K562 (cell line): Measurements from ENCODE around the gene SRGAP3. TPM values are rescaled to one million over a fixed set of nuclear protein-coding genes. Genes with fewer than 3 reads are reported as not detected.
A peak's percentile ranks its signal among the peaks of the same experiment; 100 is the strongest.

Experiments used
- ATAC-seq: fragments of 200-7000 bp; cut with Tn5 transposase; 3 replicates; pipeline ENCODE4 v1.9.1; 2020; ENCODE audit warnings: moderate library complexity
- BruUV-seq: library from RNA; stranded (reverse); fragments of 400-500 nt; replicated peaks from 2 replicates; lab custom pipeline; 2021; lab: Mats Ljungman, UMichigan
- CTCF ChIA-PET: fragments of 300-600 bp; formaldehyde crosslinking; extraction: SDS; loops from one replicate; lab custom pipeline; 2021; ENCODE audit warnings: low intra/inter-chr PET ratio; lab: Yijun Ruan, JAX
- POLR2A ChIA-PET: fragments of 300-600, 350-650 bp; sonication (Branson Sonifier 250); formaldehyde crosslinking; extraction: SDS; loops from one replicate; lab custom pipeline; 2021; ENCODE audit warnings: antibody characterized with exemption, inconsistent platforms; lab: Yijun Ruan, JAX
- DNase-seq, 4 experiments: peaks; one replicate each; pipeline versions ENCODE4 v3.0.0 to v3.0.0-alpha.2; 2011 to 2018; ENCODE audit warnings: low spot score in 3 of 4, mixed read lengths in 3 of 4; ENCODE audit errors: extremely low read depth in 1 of 4
- FAIRE-seq: peaks from 2 replicates; lab custom pipeline; 2011; peaks lifted over from hg19 to GRCh38; lab: Jason Lieb, UNC
- H2AFZ ChIP-seq: 2 replicates; pipeline ENCODE4 v1.6.0; 2011; ENCODE audit warnings: low read depth, low read length, control low read depth, inconsistent platforms
- H3K27ac ChIP-seq: fragments of 200-600 bp; 3 replicates; pipeline ENCODE4 v1.8.0; 2011; ENCODE audit warnings: low read depth, mild to moderate bottlenecking, control low read depth, inconsistent platforms, low read length, moderate library complexity, mixed read lengths; ENCODE audit errors: extremely low read depth
- H3K27me3 ChIP-seq, 2 experiments: fragments of 300-600 bp in 1 of 2; 2 replicates in 1 of 2; 3 replicates in 1 of 2; pipeline versions ENCODE4 v1.6.0 to v1.8.0; 2011; ENCODE audit warnings: inconsistent platforms in 2 of 2, low read length in 2 of 2, mild to moderate bottlenecking in 1 of 2, mixed read lengths in 1 of 2, moderate library complexity in 1 of 2; ENCODE audit not compliant: control insufficient read depth in 2 of 2, insufficient read depth in 2 of 2
- H3K36me3 ChIP-seq: fragments of 300-600 bp; 3 replicates; pipeline ENCODE4 v1.8.0; 2011; ENCODE audit warnings: mild to moderate bottlenecking, low read length, inconsistent platforms; ENCODE audit not compliant: control insufficient read depth, insufficient read depth
- H3K4me1 ChIP-seq, 2 experiments: fragments of 200-600 bp in 1 of 2; replicated peaks in 1 of 2; 2 replicates in 1 of 2; 3 replicates in 1 of 2; pipeline versions ENCODE4 v1.5.1 to v1.8.0; 2011; ENCODE audit warnings: inconsistent platforms in 2 of 2, low read length in 2 of 2, mild to moderate bottlenecking in 1 of 2, mixed read lengths in 1 of 2, moderate library complexity in 1 of 2; ENCODE audit not compliant: control insufficient read depth in 2 of 2, insufficient read depth in 2 of 2
- H3K4me2 ChIP-seq: 2 replicates; pipeline ENCODE4 v1.6.1; 2011; ENCODE audit warnings: low read length, control low read depth, inconsistent platforms, mixed read lengths; ENCODE audit not compliant: insufficient read depth
- H3K4me3 ChIP-seq: fragments of 200-600 bp; sonication (generic), shearing (Covaris generic); 2 replicates; pipeline ENCODE4 v1.5.1; 2016; ENCODE audit warnings: control low read depth, inconsistent platforms
- H3K79me2 ChIP-seq: fragments of 200-600 bp; 3 replicates; pipeline ENCODE4 v1.8.0; 2011; ENCODE audit warnings: low read length, inconsistent platforms; ENCODE audit not compliant: control insufficient read depth, insufficient read depth
- H3K9ac ChIP-seq, 2 experiments: 2 replicates each; pipeline versions ENCODE4 v1.6.0 to v1.6.1; 2011; ENCODE audit warnings: low read depth in 2 of 2, low read length in 2 of 2, control low read depth in 1 of 2, inconsistent platforms in 1 of 2, mild to moderate bottlenecking in 1 of 2, mixed read lengths in 1 of 2; ENCODE audit not compliant: insufficient read depth in 1 of 2
- H3K9me1 ChIP-seq: one replicate; pipeline ENCODE4 v1.6.0; 2011; ENCODE audit warnings: inconsistent platforms, mild to moderate bottlenecking, low read length, moderate library complexity; ENCODE audit not compliant: control insufficient read depth, insufficient read depth
- H3K9me3 ChIP-seq: replicated peaks from 2 replicates; pipeline ENCODE4 v1.5.1; 2011; ENCODE audit warnings: low read depth, low read length, inconsistent platforms; ENCODE audit not compliant: control insufficient read depth, insufficient read depth
- H4K20me1 ChIP-seq: replicated peaks from 2 replicates; pipeline ENCODE4 v1.6.1; 2011; ENCODE audit warnings: low read length, inconsistent platforms, mixed read lengths; ENCODE audit not compliant: control insufficient read depth, insufficient read depth
- BCOR ChIP-seq: fragments of 450-650 bp; IDR thresholded peaks from 2 replicates; pipeline ENCODE4 v1.6.1; 2016
- CREB1 ChIP-seq, 2 experiments: sonication (generic) in 1 of 2; formaldehyde crosslinking in 1 of 2; IDR thresholded peaks; 2 replicates each; pipeline versions ENCODE4 v1.6.1 to v1.8.0; 2012 to 2022; ENCODE audit warnings: inconsistent platforms in 1 of 2, mild to moderate bottlenecking in 1 of 2, missing genetic modification reagents in 1 of 2, moderate library complexity in 1 of 2
- EWSR1 ChIP-seq: fragments of 450-650 bp; IDR thresholded peaks from 2 replicates; pipeline ENCODE4 v1.6.1; 2018; ENCODE audit warnings: borderline replicate concordance, mild to moderate bottlenecking, low read depth, moderate library complexity; ENCODE audit not compliant: partially characterized antibody
- NONO ChIP-seq, 2 experiments: fragments of 200-400 bp in 1 of 2; fragments of 450-650 bp in 1 of 2; formaldehyde crosslinking in 1 of 2; IDR thresholded peaks; 2 replicates each; pipeline ENCODE4 v1.6.1; 2017; ENCODE audit warnings: low read depth in 2 of 2, mild to moderate bottlenecking in 2 of 2, moderate library complexity in 2 of 2, low read length in 1 of 2
- PBX2 ChIP-seq, 2 experiments: IDR thresholded peaks in 1 of 2; conservative IDR thresholded peaks in 1 of 2; 2 replicates each; pipeline ENCODE4 v1.6.1; 2016; ENCODE audit warnings: low read depth in 2 of 2, mild to moderate bottlenecking in 1 of 2, missing compliant biosample characterization in 1 of 2, missing genetic modification characterization in 1 of 2, moderate library complexity in 1 of 2
- RBM25 ChIP-seq: fragments of 200-400 bp; formaldehyde crosslinking; IDR thresholded peaks from 2 replicates; pipeline ENCODE4 v1.6.1; 2018; ENCODE audit warnings: low read length, low read depth, moderate library complexity; ENCODE audit not compliant: severe bottlenecking
- ZFP36 ChIP-seq: fragments of 150-350 bp; IDR thresholded peaks from 2 replicates; pipeline ENCODE4 v1.6.1; 2018; ENCODE audit warnings: low read length, low read depth; ENCODE audit not compliant: partially characterized antibody
- ZNF589 ChIP-seq: fragments of 200-800 bp; sonication (Bioruptor generic); IDR thresholded peaks from 2 replicates; pipeline ENCODE4 v1.6.1; 2016; ENCODE audit warnings: low read depth, missing genetic modification characterization, missing compliant biosample characterization
- WGBS: fragments of 100-300 bp; shearing (Covaris generic); methylation state at CpG from one replicate; pipeline ENCODE4 v1.1.6; 2016; ENCODE audit warnings: low coverage, mixed read lengths; ENCODE audit not compliant: insufficient coverage; ENCODE audit errors: missing lambda C conversion rate; 5-methylcytosine and 5-hydroxymethylcytosine counted together
- in situ Hi-C: fragments of 300-500 bp; cut with MboI; formaldehyde crosslinking; loops from 4 replicates; pipeline ENCODE4 v1.15.0; 2018; ENCODE audit warnings: inconsistent platforms, mixed read lengths
- intact Hi-C: fragments of 100-400 bp; cut with micrococcal nuclease; formaldehyde crosslinking; loops from 2 replicates; pipeline ENCODE4 v1.14.2; 2022
- polyA plus RNA-seq, 8 experiments: library from polyadenylated mRNA; depleted of rRNA in 4 of 8; stranded (reverse) in 5 of 8; unstranded in 3 of 8; fragments of >200 nt; fragmentation: Nextera tagmentation in 2 of 8; fragmentation: Illumina TruSeq in 1 of 8; extraction: Ambion mirVana in 2 of 8; extraction: Trizol in 1 of 8; gene quantifications; 2 replicates each; pipeline versions ENCODE4 v1.2.1 to v1.2.3, GENCODE V29; 2011 to 2014; ENCODE audit warnings: inconsistent platforms in 1 of 8, missing spikeins in 1 of 8
- total RNA-seq, 7 experiments: library from RNA; depleted of rRNA in 6 of 7; stranded (reverse); fragments of >200 nt in 6 of 7; fragmentation: Illumina TruSeq in 2 of 7; extraction: Trizol in 2 of 7; gene quantifications; 2 replicates each; pipeline versions ENCODE4 v1.2.1 to v1.2.3, GENCODE V29; 2011 to 2021; ENCODE audit warnings: low replicate concordance in 1 of 7

Gene SRGAP3
- total and polyA plus RNA-seq, 9 of the 15 experiments (the other 6 are each of a cell fraction or from before 2014, with no cell fraction given), result 0.11 to 0.85 (median 0.35) TPM; not detected in 2

GRCh38 chr3:9067352-9067975, 182.0 kb downstream of the SRGAP3 start (continued):
- peak; percentile 17; the same call in 1 of the 2 replicates for TF ChIP-seq CREB1 (IDR thresholded peaks at IDR 0.05)
- no peak for TF ChIP-seq CREB1 (CRISPR knock-in tag; IDR thresholded peaks at IDR 0.05)
- TF ChIP-seq NONO (IDR thresholded peaks at IDR 0.05; ENCODE audit: low read depth in 2 of 2, low read length in 1 of 2), result no peak
- TF ChIP-seq ZNF589 (CRISPR knock-in tag), result no peak

GRCh38 chr3:9066775-9067174, 182.7 kb downstream of the SRGAP3 start:
- no peak for ATAC-seq
- in situ Hi-C loops, result loop anchor here (5.0 kb wide), 1 partner anchor 94 kb away; no protein-coding TSS in a partner anchor
- Histone ChIP-seq H3K79me2 (no peaks in the 10 kb centered on the region), H3K9ac (no peak overlapping the region), H3K27me3 (peaks cover 0 to 10% of the 10 kb centered on the region in 2 experiments; a peak in 2 of 5 replicates), H2AFZ (no peak overlapping the region), H3K4me3 (no peak overlapping the region), H3K4me2 (no peak overlapping the region), H3K27ac (no peak overlapping the region), H3K9me3 (0 out of 2 replicates have a peak, but pooled peaks cover 4% of the 10 kb centered on the region), H3K36me3 (no peaks in the 10 kb centered on the region), H4K20me1 (no peaks in the 10 kb centered on the region), H3K9me1 (no peaks in the 10 kb centered on the region), H3K4me1 (no peaks in the 10 kb centered on the region)
- CTCF ChIA-PET, result interaction anchor here (1.1 to 2.2 kb wide), 3 partner anchors 70 to 96 kb away, joined by 3 to 23 read pairs (median 7); no protein-coding TSS in a partner anchor
- no TSS peak for BruUV-seq
- intact Hi-C loops, result loop anchor here (1.0 to 5.0 kb wide), 5 partner anchors 78 to 404 kb away; partner anchors contain the start of gene OXTR
- no peak for DNase-seq
- FAIRE-seq, result no peak
- peak; percentile 46; the same call in 1 of the 2 replicates for TF ChIP-seq BCOR
- peak; percentile 65 for TF ChIP-seq ZFP36
- TF ChIP-seq PBX2 (CRISPR knock-in tag; IDR thresholded peaks at IDR 0.05; ENCODE audit: low read depth), result no peak
- TF ChIP-seq PBX2 (tag; conservative IDR thresholded peaks at IDR 0.05; ENCODE audit: low read depth), result no peak
- no peak for TF ChIP-seq EWSR1
- TF ChIP-seq RBM25, result peak; percentile 65
- TF ChIP-seq, all 486 proteins: peak for 3
- 2% methylated on average over 3 of the region's 3 CpGs for WGBS
- POLR2A ChIA-PET, result no interaction called here
